Psoas muscle (tissue), 8 donors: ENCODE measurements around the gene LKAAEAR1. TPM values are rescaled to one million over a fixed set of nuclear protein-coding genes. Genes with fewer than 3 reads are reported as not detected.
A peak's percentile ranks its signal among the peaks of the same experiment; 100 is the strongest.

Source experiments
- ATAC-seq, 4 donors: fragments of 200-7000 bp; cut with Tn5 transposase; one replicate each; pipeline ENCODE4 v1.9.1; 2020; ENCODE audit warnings: moderate library complexity in 3 of 4, mild to moderate bottlenecking in 2 of 4
- DNase-seq, 2 donors: peaks; one replicate each; pipeline ENCODE4 v3.0.0-alpha.2; 2020
- H3K27ac ChIP-seq: fragments of 200-600 bp; one replicate; pipeline ENCODE4 v1.8.0; 2022
- H3K27me3 ChIP-seq, 3 donors: fragments of 200-600 bp in 1 of 3; one replicate each; pipeline versions ENCODE4 v1.6.1 to v1.8.0; 2013 to 2022; ENCODE audit warnings: low read length in 2 of 3, mild to moderate bottlenecking in 2 of 3, moderate library complexity in 1 of 3; ENCODE audit not compliant: insufficient read depth in 3 of 3
- H3K36me3 ChIP-seq, 2 donors: fragments of 200-600 bp in 1 of 2; one replicate each; pipeline versions ENCODE4 v1.6.1 to v1.8.0; 2013 to 2022; ENCODE audit warnings: low read depth in 1 of 2, mild to moderate bottlenecking in 1 of 2, moderate library complexity in 1 of 2; ENCODE audit not compliant: insufficient read depth in 1 of 2
- H3K4me1 ChIP-seq: fragments of 200-600 bp; one replicate; pipeline ENCODE4 v1.8.0; 2022
- H3K4me3 ChIP-seq: fragments of 200-600 bp; one replicate; pipeline ENCODE4 v1.8.0; 2022; ENCODE audit warnings: mild to moderate bottlenecking
- H3K9me3 ChIP-seq: fragments of 200-600 bp; one replicate; pipeline ENCODE4 v1.8.0; 2022
- CTCF ChIP-seq: fragments of 200-600 bp; IDR thresholded peaks from one replicate; pipeline ENCODE4 v1.8.0; 2022; ENCODE audit warnings: antibody characterized with exemption
- WGBS, 3 donors: extraction: QIAGEN DNeasy Blood & Tissue Kit; methylation state at CpG; one replicate each; pipeline versions ENCODE4 v1.1.6 to v1.1.7; 2013; 5-methylcytosine and 5-hydroxymethylcytosine counted together
- intact Hi-C, 2 donors: fragments of 100-400 bp; cut with DNase I; formaldehyde crosslinking; loops; one replicate each; pipeline versions ENCODE4 v1.11.0 to v1.14.2; 2022
- polyA plus RNA-seq, 3 donors: library from polyadenylated mRNA; stranded (reverse); fragments of 200-250 nt; gene quantifications; one replicate each; pipeline ENCODE4 v1.2.3, GENCODE V29; 2013
- total RNA-seq, 4 donors: library from RNA; stranded (reverse); fragmentation: NEBNext Ultra II Directional in 2 of 4; extraction: Animal tissue kit (Norgen Biotek cat#: 25700) in 2 of 4; gene quantifications; one replicate each; pipeline versions ENCODE4 v1.2.1 to v1.2.4, GENCODE V29; 2021 to 2023
- donor health status: healthy with polysubstance abuse.
- donor health status: DM: no; HTN: no; CAD: no; lungs with moderate emphysema.
- donor health status: Bipolar disorder and iron deficiency.
- donor health status: healthy.
- donor health status: DM: yes; HTN: yes; CAD: no.
- donor health status: DM: no; HTN: no; CAD: no.
- donor health status: DM: no; HTN: no; CAD: no.
- donor health status: DM: yes; HTN: yes; CAD: no.

LKAAEAR1 gene
- total and polyA plus RNA-seq, 7 donors: not detected

- WGBS, 3 donors: 0 to 1% (median 0%) methylated on average over 27 to 52 of the region's 52 CpGs
- H3K36me3 ChIP-seq: no peaks in the 10 kb centered on the region
- H3K27ac ChIP-seq: no peak overlapping the region
- peak overlapping the region; percentile 67 for H3K4me3 ChIP-seq
- ATAC-seq (peak; percentile 58 to 80 (median 74)), DNase-seq (peak; percentile 73 to 82)
- intact Hi-C loops: loop anchor here in 1 of 2 donors (2.0 kb wide), 1 partner anchor 37 kb away; no protein-coding TSS in a partner anchor
- no peaks in the 10 kb centered on the region for H3K9me3 ChIP-seq
- peaks cover 0 to 54% (median 17%) of the 10 kb centered on the region in 3 donors for H3K27me3 ChIP-seq
- TF ChIP-seq CTCF: peak; percentile 67
- peaks cover 20% of the 10 kb centered on the region for H3K4me1 ChIP-seq
Observed at GRCh38 chr20:64083378-64083803, 807 bp downstream of the LKAAEAR1 start.

GRCh38 chr20:64082820-64083377 is 1.3 kb downstream of the LKAAEAR1 start:
- ATAC-seq: no peak
- 19 to 28% (median 23%) methylated on average over 13 of the region's 13 CpGs for WGBS, 3 donors
- intact Hi-C loops: loop anchor here in 1 of 2 donors (2.0 kb wide), 1 partner anchor 38 kb away; no protein-coding TSS in a partner anchor
- Histone ChIP-seq H3K4me1 (peaks cover 20% of the 10 kb centered on the region), H3K27me3 (peaks cover 0 to 49% (median 12%) of the 10 kb centered on the region in 3 donors), H3K9me3 (no peaks in the 10 kb centered on the region), H3K4me3 (peak overlapping the region; percentile 67), H3K36me3 (no peaks in the 10 kb centered on the region), H3K27ac (no peak overlapping the region)
- no peak for TF ChIP-seq CTCF
- no peak for DNase-seq

DNA sequence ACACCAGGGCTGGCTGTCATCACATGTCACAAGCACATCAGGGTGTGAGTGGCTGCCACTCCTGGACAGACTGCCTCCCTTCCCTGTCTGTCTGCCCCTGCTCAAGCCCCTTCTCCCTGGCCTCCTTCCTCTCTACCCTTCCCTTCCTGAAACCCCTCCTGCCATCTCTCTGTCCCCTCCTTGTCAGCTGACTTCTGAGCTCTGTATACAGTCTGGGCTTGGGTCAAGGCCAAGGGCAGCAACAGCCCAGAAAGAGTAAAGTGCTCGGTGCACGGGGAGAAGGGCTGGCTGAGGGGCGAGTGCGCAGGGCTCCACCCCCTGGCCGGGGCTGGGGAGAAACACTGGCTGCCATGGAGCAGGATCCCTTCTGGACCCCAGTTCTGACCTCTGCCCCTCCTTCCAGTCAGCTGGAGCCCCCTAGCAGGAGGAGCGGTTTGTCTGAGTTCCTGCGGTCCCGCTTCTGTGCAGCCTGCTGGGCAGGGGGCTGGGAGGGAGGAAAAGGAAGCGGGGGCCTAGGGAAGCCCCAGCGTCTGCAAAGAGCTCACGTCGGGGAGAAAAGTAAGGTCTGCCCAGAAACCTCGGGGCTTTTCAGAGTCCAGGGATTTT is 2.0 kb downstream of the LKAAEAR1 start:
- no peaks in the 10 kb centered on the region for H3K9me3 ChIP-seq
- peaks cover 20% of the 10 kb centered on the region for H3K4me1 ChIP-seq
- intact Hi-C loops: loop anchor here in 1 of 2 donors (2.0 kb wide), 1 partner anchor 39 kb away; no protein-coding TSS in a partner anchor
- DNase-seq: no peak
- no peak overlapping the region for H3K27ac ChIP-seq
- H3K36me3 ChIP-seq: no peaks in the 10 kb centered on the region
- ATAC-seq: no peak
- no peak overlapping the region for H3K4me3 ChIP-seq
- TF ChIP-seq CTCF: no peak
- WGBS, 3 donors: 38 to 45% (median 42%) methylated on average over 12 to 13 of the region's 13 CpGs
- peaks cover 0 to 45% (median 10%) of the 10 kb centered on the region in 3 donors for H3K27me3 ChIP-seq

- no peaks in the 10 kb centered on the region for H3K9me3 ChIP-seq
- intact Hi-C loops: no loop called here
- H3K36me3 ChIP-seq: no peaks in the 10 kb centered on the region
- no peak overlapping the region for H3K4me3 ChIP-seq
- peaks cover 0 to 42% (median 10%) of the 10 kb centered on the region in 3 donors for H3K27me3 ChIP-seq
- H3K27ac ChIP-seq: no peak overlapping the region
- WGBS, 3 donors: 83 to 87% (median 83%) methylated on average over 6 of the region's 6 CpGs
- ATAC-seq (no peak), DNase-seq (no peak)
- no peak for TF ChIP-seq CTCF
- peaks cover 20% of the 10 kb centered on the region for H3K4me1 ChIP-seq
Observed at GRCh38 chr20:64081624-64081964, 2.6 kb downstream of the LKAAEAR1 start.
